GM12801 (cell line): ENCODE measurements around the gene PERM1.

Experiments used
- TF ChIP-seq, protein P1 (sequence below): IDR thresholded peaks from one replicate; pipeline ENCODE4 v1.5.1; 2011; ENCODE audit warnings: control low read depth; ENCODE audit not compliant: insufficient read length; ENCODE audit errors: extremely low read depth

PERM1 gene

DNA sequence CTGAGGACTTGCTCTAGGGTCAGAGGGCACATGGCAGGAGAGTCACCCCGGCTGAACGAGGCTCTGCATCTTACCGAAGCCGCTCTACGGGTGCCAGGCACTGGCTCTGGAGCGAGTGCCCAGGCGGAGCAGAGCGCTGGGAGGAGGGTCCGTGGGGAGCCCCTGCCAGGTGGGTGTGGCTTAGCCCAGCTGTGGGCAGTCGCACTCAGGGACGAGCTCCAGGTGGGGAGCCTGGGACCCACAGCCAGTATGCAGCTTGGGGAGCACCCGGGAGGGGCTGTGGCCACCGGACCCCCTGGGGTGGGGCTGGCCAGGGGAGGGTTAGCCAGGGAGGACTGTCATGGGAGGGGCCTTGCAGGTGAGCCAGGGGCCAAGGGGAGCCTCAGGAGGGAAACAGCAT lies 41.8 kb upstream of the PERM1 start:
- TF ChIP-seq, protein P1, sequence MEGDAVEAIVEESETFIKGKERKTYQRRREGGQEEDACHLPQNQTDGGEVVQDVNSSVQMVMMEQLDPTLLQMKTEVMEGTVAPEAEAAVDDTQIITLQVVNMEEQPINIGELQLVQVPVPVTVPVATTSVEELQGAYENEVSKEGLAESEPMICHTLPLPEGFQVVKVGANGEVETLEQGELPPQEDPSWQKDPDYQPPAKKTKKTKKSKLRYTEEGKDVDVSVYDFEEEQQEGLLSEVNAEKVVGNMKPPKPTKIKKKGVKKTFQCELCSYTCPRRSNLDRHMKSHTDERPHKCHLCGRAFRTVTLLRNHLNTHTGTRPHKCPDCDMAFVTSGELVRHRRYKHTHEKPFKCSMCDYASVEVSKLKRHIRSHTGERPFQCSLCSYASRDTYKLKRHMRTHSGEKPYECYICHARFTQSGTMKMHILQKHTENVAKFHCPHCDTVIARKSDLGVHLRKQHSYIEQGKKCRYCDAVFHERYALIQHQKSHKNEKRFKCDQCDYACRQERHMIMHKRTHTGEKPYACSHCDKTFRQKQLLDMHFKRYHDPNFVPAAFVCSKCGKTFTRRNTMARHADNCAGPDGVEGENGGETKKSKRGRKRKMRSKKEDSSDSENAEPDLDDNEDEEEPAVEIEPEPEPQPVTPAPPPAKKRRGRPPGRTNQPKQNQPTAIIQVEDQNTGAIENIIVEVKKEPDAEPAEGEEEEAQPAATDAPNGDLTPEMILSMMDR: no peak

DNA sequence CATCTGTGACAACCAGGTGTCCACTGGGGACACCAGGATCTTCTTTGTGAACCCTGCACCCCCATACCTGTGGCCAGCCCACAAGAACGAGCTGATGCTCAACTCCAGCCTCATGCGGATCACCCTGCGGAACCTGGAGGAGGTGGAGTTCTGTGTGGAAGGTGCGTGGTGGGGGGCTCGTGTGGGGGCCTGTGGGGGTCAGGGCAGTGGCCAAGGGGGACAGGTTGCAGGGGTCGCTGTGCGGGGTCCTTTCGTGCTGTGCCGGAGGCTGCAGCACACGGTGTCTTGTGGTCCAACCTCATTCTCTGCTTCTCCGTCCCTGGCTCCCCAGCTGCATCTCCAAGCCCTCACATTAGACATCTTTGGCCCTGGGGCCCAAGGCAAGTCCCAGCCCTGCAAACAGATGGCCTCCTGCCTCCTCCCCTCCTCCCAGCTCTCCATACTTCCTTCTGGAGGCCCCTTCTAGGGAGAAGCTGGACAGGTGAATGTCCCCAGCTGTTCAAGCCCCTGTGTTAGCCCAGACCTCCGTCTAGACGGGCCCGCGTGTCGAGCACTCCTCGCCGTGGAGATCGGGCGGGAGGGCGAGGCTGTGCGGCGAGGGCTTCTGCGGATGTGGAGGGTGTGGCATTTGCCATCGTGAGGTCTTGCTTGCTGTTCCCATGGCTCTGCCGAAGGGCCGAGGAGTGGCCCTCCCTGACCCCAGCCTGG lies 40.6 kb upstream of the PERM1 start:
- TF ChIP-seq, protein P1: no peak

- TF ChIP-seq, protein P1: no peak
Measured at GRCh38 chr1:1021920-1022259, 40.0 kb upstream of the PERM1 start.

DNA sequence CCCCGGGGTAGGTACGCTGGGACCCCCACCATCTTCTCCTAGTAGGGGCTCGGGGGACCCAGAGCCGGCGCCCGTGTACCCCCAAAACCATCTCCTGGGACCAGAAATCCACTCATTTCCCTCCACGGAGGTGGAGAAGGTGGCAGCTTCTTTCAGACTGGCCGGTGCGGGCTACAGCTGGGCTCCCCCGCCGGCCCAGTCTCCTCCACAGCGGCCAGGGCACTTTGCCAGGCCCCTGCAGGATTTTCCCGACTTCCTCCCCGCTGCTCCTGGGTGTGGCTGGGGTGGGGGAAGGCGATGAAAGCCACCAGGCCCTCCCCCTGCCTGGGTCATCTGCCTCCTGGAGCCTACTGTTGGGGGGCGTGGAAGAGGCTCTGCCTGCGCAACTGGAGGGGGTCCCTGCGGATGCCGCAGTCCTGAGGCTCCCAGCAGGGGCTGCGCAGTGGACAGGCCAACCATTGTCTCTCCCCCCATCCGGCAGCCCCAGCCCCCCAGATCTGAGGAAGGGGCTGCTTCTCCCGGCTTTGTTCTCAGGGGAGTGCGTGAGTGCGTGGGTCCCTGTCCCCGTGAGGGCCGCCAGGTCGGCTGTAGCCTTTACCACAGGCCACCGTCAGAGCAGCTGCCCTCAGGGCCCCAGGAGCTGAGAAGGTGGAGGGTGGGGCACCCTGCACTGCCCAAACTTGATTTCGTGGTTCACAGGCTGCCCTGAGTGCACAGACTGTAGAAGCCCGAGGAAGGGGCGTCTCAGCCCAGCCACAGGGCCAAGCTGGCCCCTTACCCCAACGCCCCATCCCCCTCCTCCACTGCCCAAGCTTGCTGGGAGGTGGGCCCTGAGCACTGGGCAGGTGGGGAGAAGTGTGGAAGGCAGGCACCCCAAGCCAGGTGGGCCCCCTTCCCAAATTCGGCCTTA lies 39.4 kb upstream of the PERM1 start:
- TF ChIP-seq, protein P1: no peak

DNA sequence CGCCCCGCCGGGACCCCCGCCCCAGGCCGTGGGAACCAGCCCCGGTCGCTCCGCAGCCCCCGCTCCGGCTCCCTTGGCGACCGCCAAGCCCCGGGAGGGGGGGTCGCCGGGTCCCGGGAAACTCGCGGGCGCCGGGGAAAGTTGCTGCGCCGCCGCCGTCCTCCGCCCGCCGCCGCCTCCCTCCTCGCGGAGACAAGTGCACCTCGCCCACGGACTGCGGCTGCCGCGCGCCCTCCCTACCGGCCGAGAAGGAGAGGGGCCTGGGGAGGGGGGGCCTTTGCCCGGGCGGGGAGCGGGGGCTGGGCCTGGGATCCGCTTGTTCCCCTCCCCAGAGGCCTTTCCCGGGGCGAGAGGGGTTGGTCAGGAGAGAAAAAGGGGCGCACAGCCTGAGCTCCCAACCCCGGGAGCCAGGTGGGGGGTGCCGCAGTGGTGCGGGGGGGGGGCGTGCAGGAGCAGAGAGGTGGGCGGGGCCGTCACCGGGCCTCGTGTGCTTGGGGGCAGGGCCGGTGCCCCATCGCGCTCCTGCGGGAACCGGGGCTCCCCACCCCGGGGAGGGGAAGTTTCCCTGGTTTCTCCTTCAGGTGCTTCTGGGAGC lies 38.6 kb upstream of the PERM1 start:
- TF ChIP-seq, protein P1: no peak

DNA sequence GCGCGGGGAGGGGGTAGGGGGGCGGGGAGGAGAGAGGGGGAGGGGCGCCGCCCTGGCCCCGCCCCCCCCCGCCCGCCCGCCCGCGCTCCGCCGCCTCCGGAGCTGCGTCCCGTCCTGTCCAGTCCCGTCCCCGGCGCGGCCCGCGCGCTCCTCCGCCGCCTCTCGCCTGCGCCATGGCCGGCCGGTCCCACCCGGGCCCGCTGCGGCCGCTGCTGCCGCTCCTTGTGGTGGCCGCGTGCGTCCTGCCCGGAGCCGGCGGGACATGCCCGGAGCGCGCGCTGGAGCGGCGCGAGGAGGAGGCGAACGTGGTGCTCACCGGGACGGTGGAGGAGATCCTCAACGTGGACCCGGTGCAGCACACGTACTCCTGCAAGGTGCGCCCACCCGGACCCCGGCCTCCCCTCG lies 38.1 kb upstream of the PERM1 start, which contains the start of gene AGRN:
Gene AGRN (plus strand): TSS at position 121 of the 405 bp plus-strand sequence. CDS start 53 bp downstream, at position 174.
- TF ChIP-seq, protein P1: no peak

- TF ChIP-seq, protein P1: no peak
Measured at GRCh38 chr1:1019122-1019999, 37.5 kb upstream of the PERM1 start.
